GM10847 (cell line): Measurements from ENCODE around the gene CXCL16.

Experiments
- POLR2A ChIP-seq: IDR thresholded peaks from 2 replicates; pipeline ENCODE4 v1.6.1; 2011; ENCODE audit not compliant: insufficient read length; ENCODE audit errors: extremely low read depth

CXCL16 gene

GRCh38 chr17:4691686-4692085 is 48.0 kb downstream of the CXCL16 start:
- no peak for TF ChIP-seq POLR2A

- no peak for TF ChIP-seq POLR2A
These were observed 49.0 kb downstream of the CXCL16 start for GRCh38 chr17:4690745-4691144.
